Activated B cell treated with CpG ODN at 0.5 μM for 24 hours (primary cell): ENCODE data around the gene SLC6A4. TPM values are rescaled to one million over a fixed set of nuclear protein-coding genes. Genes with fewer than 3 reads are reported as not detected.

Experiments used
- ATAC-seq: fragments of 200-7000 bp; cut with Tn5 transposase; one replicate; pipeline ENCODE4 v1.10.0; 2021; ENCODE audit warnings: low read depth, mild to moderate bottlenecking, moderate library complexity
- CTCF ChIA-PET: fragments of 350-600 bp; sonication (Branson Sonifier 250); formaldehyde crosslinking; loops from one replicate; lab custom pipeline; 2021; ENCODE audit warnings: antibody characterized with exemption; lab: Charles Lee
- POLR2A ChIA-PET: fragments of 350-600 bp; sonication (Branson Sonifier 250); formaldehyde crosslinking; loops from one replicate; lab custom pipeline; 2021; ENCODE audit warnings: antibody characterized with exemption; lab: Charles Lee
- DNase-seq: peaks from one replicate; pipeline ENCODE4 v3.0.0; 2022
- H3K27ac Mint-ChIP-seq: one replicate; pipeline ENCODE4 v1.8.0; 2020; ENCODE audit warnings: mixed read lengths
- H3K27me3 Mint-ChIP-seq: one replicate; pipeline ENCODE4 v1.8.0; 2021; ENCODE audit warnings: mixed read lengths
- H3K36me3 Mint-ChIP-seq: one replicate; pipeline ENCODE4 v1.8.0; 2021; ENCODE audit warnings: low read depth, mixed read lengths
- H3K4me1 Mint-ChIP-seq: one replicate; pipeline ENCODE4 v1.8.0; 2021; ENCODE audit warnings: mixed read lengths
- H3K4me3 Mint-ChIP-seq: one replicate; pipeline ENCODE4 v1.8.0; 2020; ENCODE audit warnings: mild to moderate bottlenecking, mixed read lengths
- H3K9me3 Mint-ChIP-seq: one replicate; pipeline ENCODE4 v1.8.0; 2020; ENCODE audit warnings: mixed read lengths
- intact Hi-C: fragments of 100-400 bp; cut with micrococcal nuclease; formaldehyde crosslinking; loops from one replicate; pipeline ENCODE4 v1.15.1; 2024
- total RNA-seq: library from RNA; stranded (reverse); gene quantifications from 2 replicates; pipeline ENCODE4 v1.2.3, GENCODE V29; 2022
- TF ChIP-seq, protein P1 (sequence below): fragments of 200-600 bp; IDR thresholded peaks from one replicate; pipeline ENCODE4 v1.8.0; 2022; ENCODE audit warnings: antibody characterized with exemption, mild to moderate bottlenecking

SLC6A4 gene
- total RNA-seq, 1 donor from 2014 or later = not detected

DNA sequence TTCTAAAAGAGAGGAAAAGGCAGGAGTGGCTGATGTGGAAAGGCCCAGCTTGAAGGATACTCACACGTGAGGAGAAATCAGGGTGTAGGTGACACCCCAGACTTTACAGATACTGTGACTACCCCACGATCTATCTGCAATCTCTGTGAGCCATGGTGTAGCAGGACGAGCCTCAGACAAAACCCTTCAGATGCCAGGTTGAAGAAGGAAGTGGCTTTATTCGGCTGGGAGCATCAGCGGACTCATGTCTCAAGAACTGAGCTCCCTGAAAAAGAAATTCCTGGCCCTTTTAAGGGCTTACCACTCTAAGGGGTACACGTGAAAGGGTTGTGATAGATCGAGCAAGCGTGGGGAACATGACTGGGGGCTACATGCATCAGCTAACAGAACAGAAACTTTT, 4.7 kb upstream of the SLC6A4 start:
- no peak overlapping the region for H3K27ac Mint-ChIP-seq
- TF ChIP-seq, protein P1, sequence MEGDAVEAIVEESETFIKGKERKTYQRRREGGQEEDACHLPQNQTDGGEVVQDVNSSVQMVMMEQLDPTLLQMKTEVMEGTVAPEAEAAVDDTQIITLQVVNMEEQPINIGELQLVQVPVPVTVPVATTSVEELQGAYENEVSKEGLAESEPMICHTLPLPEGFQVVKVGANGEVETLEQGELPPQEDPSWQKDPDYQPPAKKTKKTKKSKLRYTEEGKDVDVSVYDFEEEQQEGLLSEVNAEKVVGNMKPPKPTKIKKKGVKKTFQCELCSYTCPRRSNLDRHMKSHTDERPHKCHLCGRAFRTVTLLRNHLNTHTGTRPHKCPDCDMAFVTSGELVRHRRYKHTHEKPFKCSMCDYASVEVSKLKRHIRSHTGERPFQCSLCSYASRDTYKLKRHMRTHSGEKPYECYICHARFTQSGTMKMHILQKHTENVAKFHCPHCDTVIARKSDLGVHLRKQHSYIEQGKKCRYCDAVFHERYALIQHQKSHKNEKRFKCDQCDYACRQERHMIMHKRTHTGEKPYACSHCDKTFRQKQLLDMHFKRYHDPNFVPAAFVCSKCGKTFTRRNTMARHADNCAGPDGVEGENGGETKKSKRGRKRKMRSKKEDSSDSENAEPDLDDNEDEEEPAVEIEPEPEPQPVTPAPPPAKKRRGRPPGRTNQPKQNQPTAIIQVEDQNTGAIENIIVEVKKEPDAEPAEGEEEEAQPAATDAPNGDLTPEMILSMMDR = no peak
- ChIA-PET CTCF (no interaction called here), POLR2A (no interaction called here)
- H3K27me3 Mint-ChIP-seq = peaks cover 35% of the 10 kb centered on the region
- intact Hi-C loops = no loop called here
- no peaks in the 10 kb centered on the region for H3K9me3 Mint-ChIP-seq
- peaks cover 17% of the 10 kb centered on the region for H3K4me1 Mint-ChIP-seq
- ATAC-seq (no peak), DNase-seq (no peak)
- H3K4me3 Mint-ChIP-seq = no peak overlapping the region
- H3K36me3 Mint-ChIP-seq = no peaks in the 10 kb centered on the region

DNA sequence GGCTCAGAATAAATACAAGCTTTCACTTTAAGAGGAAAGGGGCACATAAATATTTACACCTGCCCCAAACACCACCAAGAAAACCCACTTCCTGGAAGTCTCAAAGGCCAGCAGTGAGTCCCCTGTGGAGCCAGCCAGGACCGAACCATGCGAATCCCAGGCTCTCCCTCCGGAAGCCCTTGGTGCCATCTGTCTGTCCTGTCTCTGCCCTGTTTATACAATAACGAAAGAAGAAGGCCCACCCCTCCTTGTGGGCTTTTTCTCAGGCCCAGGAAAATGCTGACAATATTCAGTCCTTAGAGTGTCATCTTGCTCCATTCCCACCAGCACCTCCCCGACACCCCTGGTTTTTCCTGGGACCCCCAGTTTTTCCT, 3.6 kb upstream of the SLC6A4 start:
- no peak overlapping the region for H3K4me3 Mint-ChIP-seq
- TF ChIP-seq, protein P1 = no peak
- CTCF ChIA-PET = interaction anchor here (0.9 kb wide), 1 partner anchor 135 kb away, joined by 3 read pairs; no protein-coding TSS in a partner anchor
- H3K9me3 Mint-ChIP-seq = no peaks in the 10 kb centered on the region
- H3K4me1 Mint-ChIP-seq = peaks cover 21% of the 10 kb centered on the region
- no peaks in the 10 kb centered on the region for H3K36me3 Mint-ChIP-seq
- no peak overlapping the region for H3K27ac Mint-ChIP-seq
- POLR2A ChIA-PET = no interaction called here
- DNase-seq (no peak), ATAC-seq (no peak)
- peaks cover 44% of the 10 kb centered on the region for H3K27me3 Mint-ChIP-seq
- intact Hi-C loops = loop anchor here (10.0 kb wide), 1 partner anchor 134 kb away; no protein-coding TSS in a partner anchor

DNA sequence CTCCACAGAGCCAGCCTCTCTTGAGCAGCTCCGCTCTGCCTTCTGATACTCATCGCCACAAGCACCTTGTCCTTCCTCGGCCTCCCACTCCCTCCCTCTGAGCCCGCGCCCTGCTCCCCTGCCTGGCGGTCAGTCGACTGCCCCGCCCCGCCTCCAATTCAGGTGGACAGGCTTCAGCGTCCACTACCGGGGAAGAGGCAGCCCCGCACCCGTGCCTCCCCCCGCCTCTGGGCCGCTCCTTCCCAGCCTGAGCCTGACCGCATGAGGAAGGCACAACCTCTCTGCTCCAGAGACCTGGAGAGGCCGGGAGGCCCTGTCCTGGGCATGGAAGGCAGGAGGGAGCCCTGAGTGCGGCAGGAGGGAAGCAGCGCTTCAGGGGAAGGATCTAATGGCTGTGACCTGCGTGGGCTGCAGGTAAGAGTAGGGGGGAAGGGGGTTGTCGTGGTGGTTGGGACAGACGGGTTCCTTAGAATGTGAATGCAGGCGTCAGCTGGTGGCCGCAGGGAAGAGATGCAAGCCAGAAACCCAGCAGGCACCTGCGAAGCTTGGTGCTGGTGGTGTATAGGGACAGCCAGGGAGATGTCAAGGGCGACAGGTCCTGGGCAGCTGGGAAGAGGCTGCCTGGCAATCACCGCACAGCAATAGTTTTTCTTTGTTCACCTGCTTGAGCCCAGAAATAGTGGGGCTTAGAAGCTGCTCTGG, 3.0 kb upstream of the SLC6A4 start:
- intact Hi-C loops = loop anchor here (10.0 kb wide), 1 partner anchor 134 kb away; no protein-coding TSS in a partner anchor
- ChIA-PET POLR2A (no interaction called here), CTCF (interaction anchor here (0.9 kb wide), 1 partner anchor 134 kb away, joined by 3 read pairs; no protein-coding TSS in a partner anchor)
- no peak for DNase-seq
- no peaks in the 10 kb centered on the region for H3K36me3 Mint-ChIP-seq
- no peak for ATAC-seq
- no peak overlapping the region for H3K4me3 Mint-ChIP-seq
- TF ChIP-seq, protein P1 = no peak
- H3K27me3 Mint-ChIP-seq = peaks cover 48% of the 10 kb centered on the region
- H3K27ac Mint-ChIP-seq = no peak overlapping the region
- H3K9me3 Mint-ChIP-seq = no peaks in the 10 kb centered on the region
- peaks cover 21% of the 10 kb centered on the region for H3K4me1 Mint-ChIP-seq

DNA sequence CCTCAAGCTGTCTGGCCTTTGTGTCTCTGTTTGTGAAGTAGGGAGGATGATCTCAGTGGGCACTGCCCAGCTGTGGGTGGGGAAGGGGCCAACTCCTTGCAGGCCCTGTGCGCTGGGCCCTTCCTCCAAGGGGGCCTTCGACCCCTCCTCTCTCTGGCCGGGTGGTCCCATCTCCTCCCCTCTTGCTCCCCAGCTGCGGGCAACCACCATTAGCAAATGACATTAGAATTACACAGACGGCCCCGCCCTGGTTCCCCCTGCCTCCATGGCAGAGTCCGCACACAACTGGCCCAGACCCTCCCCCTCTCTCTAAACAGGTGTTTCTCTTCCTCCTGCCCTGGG, 2.5 kb upstream of the SLC6A4 start:
- intact Hi-C loops = loop anchor here (10.0 kb wide), 1 partner anchor 133 kb away; no protein-coding TSS in a partner anchor
- Mint-ChIP-seq H3K27me3 (peaks cover 53% of the 10 kb centered on the region), H3K4me3 (no peak overlapping the region), H3K9me3 (no peaks in the 10 kb centered on the region), H3K36me3 (no peaks in the 10 kb centered on the region), H3K4me1 (peaks cover 21% of the 10 kb centered on the region), H3K27ac (no peak overlapping the region)
- POLR2A ChIA-PET = no interaction called here
- TF ChIP-seq, protein P1 = no peak
- CTCF ChIA-PET = no interaction called here
- no peak for ATAC-seq
- DNase-seq = no peak

DNA sequence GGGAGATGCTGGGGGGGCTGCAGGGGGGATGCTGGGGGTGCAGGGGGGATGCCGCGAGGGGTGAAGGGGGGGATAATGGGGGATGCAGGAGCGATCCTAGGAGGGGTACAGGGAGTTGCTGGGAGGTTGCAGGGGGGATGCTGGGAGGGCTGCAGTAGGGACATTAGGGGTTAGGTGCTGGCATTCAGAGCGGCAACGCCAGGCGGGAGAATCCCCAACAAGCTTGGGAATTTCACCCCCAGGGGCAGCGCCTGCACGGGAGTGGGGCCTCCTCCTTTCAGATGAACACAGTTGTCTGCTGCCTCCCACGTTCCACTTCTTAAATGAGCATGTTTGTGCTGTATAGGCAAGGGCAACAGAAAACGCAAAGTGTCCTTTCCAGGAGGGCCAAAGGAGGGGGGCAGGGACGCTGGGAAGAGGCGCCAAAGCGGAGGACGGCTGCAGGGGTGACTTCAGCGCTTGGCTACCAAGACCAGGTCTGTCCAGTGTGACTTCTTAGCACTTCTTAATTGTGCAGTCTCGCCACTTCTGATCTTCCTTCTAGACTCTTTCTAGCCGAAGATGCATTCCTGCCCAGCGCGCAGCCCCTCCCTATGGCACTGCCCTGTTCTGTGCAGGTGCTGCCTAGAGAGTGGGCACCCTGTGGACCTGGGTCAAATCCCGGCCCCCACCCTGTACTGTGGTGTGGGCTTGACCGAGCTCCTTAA, 2.0 kb upstream of the SLC6A4 start:
- H3K27me3 Mint-ChIP-seq = peaks cover 58% of the 10 kb centered on the region
- intact Hi-C loops = loop anchor here (10.0 kb wide), 1 partner anchor 133 kb away; no protein-coding TSS in a partner anchor
- H3K36me3 Mint-ChIP-seq = no peaks in the 10 kb centered on the region

More for the DNA sequence above, 2.0 kb upstream of the SLC6A4 start:
- no peak overlapping the region for H3K4me3 Mint-ChIP-seq
- H3K27ac Mint-ChIP-seq = no peak overlapping the region
- CTCF ChIA-PET = interaction anchor here (1.0 to 1.1 kb wide), 2 partner anchors 112 to 133 kb away, joined by 3 to 9 read pairs; no protein-coding TSS in a partner anchor
- no peak for ATAC-seq
- TF ChIP-seq, protein P1 = no peak
- POLR2A ChIA-PET = no interaction called here
- no peaks in the 10 kb centered on the region for H3K9me3 Mint-ChIP-seq
- no peak for DNase-seq
- peaks cover 21% of the 10 kb centered on the region for H3K4me1 Mint-ChIP-seq
